Measurements from ENCODE around the gene TBXAS1.

The TBXAS1 gene

GRCh38 chr7:139968931-139969330 is 139.9 kb downstream of the TBXAS1 start:
- TF ChIP-seq CTCF (IDR thresholded peaks at IDR 0.05; ENCODE audit: control insufficient read depth, extremely low read depth, insufficient read depth), result no peak
- H3K4me3 ChIP-seq (ENCODE audit: low read depth, low read length), result no peak overlapping the region
- no peak for DNase-seq (ENCODE audit: low read depth)

- TF ChIP-seq CTCF (IDR thresholded peaks at IDR 0.05; ENCODE audit: control insufficient read depth, extremely low read depth, insufficient read depth), result no peak
- no peak overlapping the region for H3K4me3 ChIP-seq (ENCODE audit: low read depth, low read length)
- DNase-seq (ENCODE audit: low read depth), result no peak
Observed at GRCh38 chr7:139972029-139972428, 143.0 kb downstream of the TBXAS1 start.

- DNase-seq (ENCODE audit: low read depth), result no peak
- no peak for TF ChIP-seq CTCF (IDR thresholded peaks at IDR 0.05; ENCODE audit: control insufficient read depth, extremely low read depth, insufficient read depth)
- H3K4me3 ChIP-seq (ENCODE audit: low read depth, low read length), result no peak overlapping the region
Observed at GRCh38 chr7:139973101-139974050, 144.3 kb downstream of the TBXAS1 start.

GRCh38 chr7:139974179-139974811 is 145.2 kb downstream of the TBXAS1 start:
- no peak overlapping the region for H3K4me3 ChIP-seq (ENCODE audit: low read depth, low read length)
- TF ChIP-seq CTCF (IDR thresholded peaks at IDR 0.05; ENCODE audit: control insufficient read depth, extremely low read depth, insufficient read depth), result no peak
- DNase-seq (ENCODE audit: low read depth), result no peak

GRCh38 chr7:139976055-139976837 is 147.2 kb downstream of the TBXAS1 start:
- TF ChIP-seq CTCF (IDR thresholded peaks at IDR 0.05; ENCODE audit: control insufficient read depth, extremely low read depth, insufficient read depth), result no peak
- no peak for DNase-seq (ENCODE audit: low read depth)
- H3K4me3 ChIP-seq (ENCODE audit: low read depth, low read length), result no peak overlapping the region

GRCh38 chr7:139976838-139977656 is 148.0 kb downstream of the TBXAS1 start:
- H3K4me3 ChIP-seq (ENCODE audit: low read depth, low read length), result no peak overlapping the region
- TF ChIP-seq CTCF (IDR thresholded peaks at IDR 0.05; ENCODE audit: control insufficient read depth, extremely low read depth, insufficient read depth), result no peak
- DNase-seq (ENCODE audit: low read depth), result no peak

All from LNCaP clone FGC (cell line).